ENCODE results near the gene STK32B. TPM values are rescaled to one million over a fixed set of nuclear protein-coding genes. Genes with fewer than 3 reads are reported as not detected.

The STK32B gene
- total RNA-seq, 2 experiments from 2014 or later, result not detected

- H3K4me2 ChIP-seq (ENCODE audit: low read length), result no peak overlapping the region
- H3K79me2 ChIP-seq (ENCODE audit: insufficient read depth, low read depth, low read length), result no peaks in the 10 kb centered on the region
- no peaks in the 10 kb centered on the region for H3K36me3 ChIP-seq (ENCODE audit: insufficient read depth, low read length)
- no peak for DNase-seq (ENCODE audit: low spot score)
- no peak for TF ChIP-seq EZH2phosphoT487 (IDR thresholded peaks at IDR 0.05; ENCODE audit: borderline replicate concordance, low read depth, low read length)
- TF ChIP-seq CTCF (conservative IDR thresholded peaks at IDR 0.05; ENCODE audit: low read length), result no peak
- ChIA-PET CTCF (ENCODE audit: unreplicated experiment) (no interaction called here), POLR2A (no interaction called here)
- no peaks in the 10 kb centered on the region for H3K9me2 ChIP-seq (ENCODE audit: insufficient read depth, low read length)
- intact Hi-C loops (cut with micrococcal nuclease; ENCODE audit: unreplicated experiment), result no loop called here
- no peak overlapping the region for H2AFZ ChIP-seq (ENCODE audit: low read length)
- BruUV-seq (replicated peaks), result no TSS peak
- H4K20me1 ChIP-seq (ENCODE audit: insufficient read depth, low read length), result no peaks in the 10 kb centered on the region
- no peak overlapping the region for H3K4me3 ChIP-seq (ENCODE audit: low read depth, low read length, poor library complexity, severe bottlenecking)
- no peak overlapping the region for H3K27ac ChIP-seq (ENCODE audit: low read depth, low read length, poor library complexity, severe bottlenecking)
- no peaks in the 10 kb centered on the region for H3K9me3 ChIP-seq (ENCODE audit: low read length)
- H3K4me1 ChIP-seq (ENCODE audit: insufficient read depth, low read length, poor library complexity, severe bottlenecking), result no peaks in the 10 kb centered on the region
Measured at GRCh38 chr4:5009796-5010195, 41.5 kb upstream of the STK32B start.

- intact Hi-C loops (cut with micrococcal nuclease; ENCODE audit: unreplicated experiment), result no loop called here
- H3K36me3 ChIP-seq (ENCODE audit: insufficient read depth, low read length), result no peaks in the 10 kb centered on the region
- H3K4me2 ChIP-seq (ENCODE audit: low read length), result no peak overlapping the region
- ChIA-PET POLR2A (no interaction called here), CTCF (ENCODE audit: unreplicated experiment) (no interaction called here)
- no TSS peak for BruUV-seq (replicated peaks)
- H2AFZ ChIP-seq (ENCODE audit: low read length), result no peak overlapping the region
- TF ChIP-seq EZH2phosphoT487 (IDR thresholded peaks at IDR 0.05; ENCODE audit: borderline replicate concordance, low read depth, low read length), result no peak
- no peak for TF ChIP-seq CTCF (conservative IDR thresholded peaks at IDR 0.05; ENCODE audit: low read length)
- no peaks in the 10 kb centered on the region for H4K20me1 ChIP-seq (ENCODE audit: insufficient read depth, low read length)
- no peak for DNase-seq (ENCODE audit: low spot score)
- no peaks in the 10 kb centered on the region for H3K9me2 ChIP-seq (ENCODE audit: insufficient read depth, low read length)
- H3K4me3 ChIP-seq (ENCODE audit: low read depth, low read length, poor library complexity, severe bottlenecking), result no peak overlapping the region
- H3K4me1 ChIP-seq (ENCODE audit: insufficient read depth, low read length, poor library complexity, severe bottlenecking), result no peaks in the 10 kb centered on the region
- no peaks in the 10 kb centered on the region for H3K79me2 ChIP-seq (ENCODE audit: insufficient read depth, low read depth, low read length)
- H3K9me3 ChIP-seq (ENCODE audit: low read length), result no peaks in the 10 kb centered on the region
- no peak overlapping the region for H3K27ac ChIP-seq (ENCODE audit: low read depth, low read length, poor library complexity, severe bottlenecking)
Measured at GRCh38 chr4:5010984-5011383, 40.3 kb upstream of the STK32B start.

GRCh38 chr4:5012244-5012898 is 38.9 kb upstream of the STK32B start:
- TF ChIP-seq CTCF (conservative IDR thresholded peaks at IDR 0.05; ENCODE audit: low read length), result no peak
- no peak for TF ChIP-seq EZH2phosphoT487 (IDR thresholded peaks at IDR 0.05; ENCODE audit: borderline replicate concordance, low read depth, low read length)
- ChIA-PET POLR2A (no interaction called here), CTCF (ENCODE audit: unreplicated experiment) (no interaction called here)

More at GRCh38 chr4:5012244-5012898, 38.9 kb upstream of the STK32B start:
- Histone ChIP-seq H3K36me3 (ENCODE audit: insufficient read depth, low read length) (no peaks in the 10 kb centered on the region), H3K27ac (ENCODE audit: low read depth, low read length, poor library complexity, severe bottlenecking) (no peak overlapping the region), H3K9me2 (ENCODE audit: insufficient read depth, low read length) (no peaks in the 10 kb centered on the region), H2AFZ (ENCODE audit: low read length) (no peak overlapping the region), H3K79me2 (ENCODE audit: insufficient read depth, low read depth, low read length) (no peaks in the 10 kb centered on the region), H4K20me1 (ENCODE audit: insufficient read depth, low read length) (no peaks in the 10 kb centered on the region), H3K4me1 (ENCODE audit: insufficient read depth, low read length, poor library complexity, severe bottlenecking) (no peaks in the 10 kb centered on the region), H3K4me3 (ENCODE audit: low read depth, low read length, poor library complexity, severe bottlenecking) (no peak overlapping the region), H3K4me2 (ENCODE audit: low read length) (no peak overlapping the region), H3K9me3 (ENCODE audit: low read length) (no peaks in the 10 kb centered on the region)
- BruUV-seq (replicated peaks), result no TSS peak
- no peak for DNase-seq (ENCODE audit: low spot score)
- intact Hi-C loops (cut with micrococcal nuclease; ENCODE audit: unreplicated experiment), result no loop called here
